Liver (tissue), 9 donors: ENCODE data around the gene ELOB. TPM values are rescaled to one million over a fixed set of nuclear protein-coding genes. Genes with fewer than 3 reads are reported as not detected.

ENCODE experiments used
- DNase-seq: peaks from one replicate; pipeline ENCODE4 v3.0.0-alpha.2; 2017; ENCODE audit warnings: low spot score
- H3K27ac ChIP-seq, 2 donors: one replicate each; pipeline ENCODE4 v1.7.0; 2013; ENCODE audit warnings: inconsistent platforms in 2 of 2, low read length in 2 of 2, control low read depth in 1 of 2, low read depth in 1 of 2, mild to moderate bottlenecking in 1 of 2
- H3K27me3 ChIP-seq, 4 donors: one replicate each; pipeline versions ENCODE4 v1.6.1 to v1.7.0; 2013; ENCODE audit warnings: low read length in 3 of 4, inconsistent platforms in 1 of 4, mild to moderate bottlenecking in 1 of 4, moderate library complexity in 1 of 4; ENCODE audit not compliant: control insufficient read depth in 4 of 4, insufficient read depth in 4 of 4
- H3K36me3 ChIP-seq, 4 donors: one replicate each; pipeline versions ENCODE4 v1.6.1 to v1.7.0; 2013; ENCODE audit warnings: low read length in 3 of 4, mild to moderate bottlenecking in 3 of 4, low read depth in 1 of 4, moderate library complexity in 1 of 4; ENCODE audit not compliant: control insufficient read depth in 4 of 4, insufficient read depth in 3 of 4
- H3K4me1 ChIP-seq, 4 donors: one replicate each; pipeline versions ENCODE4 v1.6.1 to v1.7.0; 2013; ENCODE audit warnings: low read length in 3 of 4, mild to moderate bottlenecking in 3 of 4, moderate library complexity in 1 of 4; ENCODE audit not compliant: control insufficient read depth in 4 of 4, insufficient read depth in 4 of 4
- H3K4me3 ChIP-seq, 3 donors: one replicate each; pipeline versions ENCODE4 v1.6.1 to v1.7.0; 2013; ENCODE audit warnings: low read length in 3 of 3, control low read depth in 1 of 3, low read depth in 1 of 3, mild to moderate bottlenecking in 1 of 3
- H3K9ac ChIP-seq, 2 donors: one replicate each; pipeline ENCODE4 v1.7.0; 2013; ENCODE audit warnings: low read length in 2 of 2, mild to moderate bottlenecking in 2 of 2, moderate library complexity in 2 of 2, control low read depth in 1 of 2, low read depth in 1 of 2
- H3K9me3 ChIP-seq, 4 donors: one replicate each; pipeline versions ENCODE4 v1.6.1 to v1.7.0; 2013; ENCODE audit warnings: low read length in 3 of 4; ENCODE audit not compliant: control insufficient read depth in 4 of 4
- ATF3 ChIP-seq: IDR thresholded peaks from 2 replicates; pipeline ENCODE4 v1.6.1; 2016; ENCODE audit warnings: antibody characterized with exemption
- CTCF ChIP-seq: fragments of 150-350 bp; IDR thresholded peaks from 2 replicates; pipeline ENCODE4 v1.5.1; 2017; ENCODE audit warnings: improper control_type of control experiment, low read depth, low read length; ENCODE audit not compliant: missing input control
- EGR1 ChIP-seq, 2 donors: IDR thresholded peaks; 2 replicates each; pipeline ENCODE4 v1.6.1; 2016 to 2018; ENCODE audit warnings: antibody characterized with exemption in 2 of 2, low read depth in 2 of 2
- FOXA1 ChIP-seq: IDR thresholded peaks from 2 replicates; pipeline ENCODE4 v1.6.1; 2016; ENCODE audit warnings: antibody characterized with exemption
- FOXA2 ChIP-seq: IDR thresholded peaks from 2 replicates; pipeline ENCODE4 v1.6.1; 2016; ENCODE audit warnings: antibody characterized with exemption
- GABPA ChIP-seq, 2 donors: IDR thresholded peaks in 1 of 2; conservative IDR thresholded peaks in 1 of 2; 2 replicates each; pipeline ENCODE4 v1.6.1; 2016; ENCODE audit warnings: antibody characterized with exemption in 2 of 2, mild to moderate bottlenecking in 1 of 2, moderate library complexity in 1 of 2
- HNF4A ChIP-seq, 2 donors: conservative IDR thresholded peaks; 2 replicates each; pipeline ENCODE4 v1.6.1; 2016; ENCODE audit warnings: antibody characterized with exemption in 2 of 2, mild to moderate bottlenecking in 2 of 2
- HNF4G ChIP-seq: IDR thresholded peaks from 2 replicates; pipeline ENCODE4 v1.6.1; 2016; ENCODE audit warnings: antibody characterized with exemption
- JUND ChIP-seq, 2 donors: IDR thresholded peaks; 2 replicates each; pipeline ENCODE4 v1.6.1; 2016; ENCODE audit warnings: antibody characterized with exemption in 2 of 2
- MAX ChIP-seq: IDR thresholded peaks from 2 replicates; pipeline ENCODE4 v1.6.1; 2016; ENCODE audit warnings: antibody characterized with exemption
- NR2F2 ChIP-seq: IDR thresholded peaks from 2 replicates; pipeline ENCODE4 v1.6.1; 2016; ENCODE audit warnings: antibody characterized with exemption
- RAD21 ChIP-seq, 2 donors: IDR thresholded peaks; 2 replicates each; pipeline ENCODE4 v1.6.1; 2016; ENCODE audit warnings: antibody characterized with exemption in 2 of 2, mild to moderate bottlenecking in 2 of 2
- REST ChIP-seq: IDR thresholded peaks from 2 replicates; pipeline ENCODE4 v1.6.1; 2016; ENCODE audit warnings: antibody characterized with exemption, mild to moderate bottlenecking
- RXRA ChIP-seq, 2 donors: IDR thresholded peaks; 2 replicates each; pipeline ENCODE4 v1.6.1; 2017 to 2018; ENCODE audit warnings: antibody characterized with exemption in 2 of 2, mild to moderate bottlenecking in 1 of 2
- SP1 ChIP-seq: IDR thresholded peaks from 2 replicates; pipeline ENCODE4 v1.6.1; 2018; ENCODE audit warnings: antibody characterized with exemption, mild to moderate bottlenecking
- TAF1 ChIP-seq: conservative IDR thresholded peaks from 2 replicates; pipeline ENCODE4 v1.6.1; 2016; ENCODE audit warnings: antibody characterized with exemption, mild to moderate bottlenecking
- YY1 ChIP-seq: IDR thresholded peaks from 2 replicates; pipeline ENCODE4 v1.6.1; 2016; ENCODE audit warnings: antibody characterized with exemption, mild to moderate bottlenecking
- ZBTB33 ChIP-seq: IDR thresholded peaks from 2 replicates; pipeline ENCODE4 v1.6.1; 2016; ENCODE audit warnings: antibody characterized with exemption
- WGBS: extraction: QIAGEN DNeasy Blood & Tissue Kit; methylation state at CpG from one replicate; pipeline ENCODE4 v1.1.7; 2013; 5-methylcytosine and 5-hydroxymethylcytosine counted together
- polyA plus RNA-seq, 2 donors: library from polyadenylated mRNA; stranded (reverse) in 1 of 2; unstranded in 1 of 2; fragments of 200-250 nt in 1 of 2; fragments of >200 nt in 1 of 2; fragmentation: Nextera tagmentation in 1 of 2; extraction: Ambion mirVana in 1 of 2; gene quantifications; one replicate each; pipeline versions ENCODE4 v1.2.1 to v1.2.3, GENCODE V29; 2013 to 2015
- total RNA-seq, 2 donors: library from RNA; depleted of rRNA; stranded (reverse); fragments of >200 nt; gene quantifications; one replicate each; pipeline ENCODE4 v1.2.3, GENCODE V29; 2014
- donor health status: healthy.
- donor health status: healthy.
- donor health status: healthy.
- donor health status: healthy.
- donor health status: healthy.

The ELOB gene
- total and polyA plus RNA-seq, 4 donors: 114 to 395 (median 313) TPM

GRCh38 chr16:2821487-2822157, 44.5 kb upstream of the ELOB start:
- Histone ChIP-seq H3K9ac (no peak overlapping the region), H3K27me3 (peaks cover 0 to 3% (median 0%) of the 10 kb centered on the region in 4 donors), H3K9me3 (no peaks in the 10 kb centered on the region), H3K4me3 (no peak overlapping the region), H3K36me3 (no peaks in the 10 kb centered on the region), H3K27ac (no peak overlapping the region), H3K4me1 (no peaks in the 10 kb centered on the region)
- WGBS: 76% methylated on average over 9 of the region's 9 CpGs
- DNase-seq: no peak
- TF ChIP-seq TAF1: no peak
- TF ChIP-seq RXRA (IDR thresholded peaks at IDR 0.05): no peak
- TF ChIP-seq EGR1 (IDR thresholded peaks at IDR 0.05; ENCODE audit: low read depth in 2 of 2): no peak
- no peak for TF ChIP-seq JUND (IDR thresholded peaks at IDR 0.05)
- no peak for TF ChIP-seq CTCF
- no peak for TF ChIP-seq NR2F2
- no peak for TF ChIP-seq ATF3
- TF ChIP-seq GABPA (IDR thresholded peaks at IDR 0.05 in 1 of 2, conservative IDR thresholded peaks at IDR 0.05 in 1 of 2): no peak
- TF ChIP-seq HNF4G: no peak
- no peak for TF ChIP-seq MAX
- TF ChIP-seq HNF4A (conservative IDR thresholded peaks at IDR 0.05): no peak
- no peak for TF ChIP-seq RAD21 (IDR thresholded peaks at IDR 0.05)
- no peak for TF ChIP-seq REST
- TF ChIP-seq ZBTB33: no peak
- TF ChIP-seq SP1: no peak
- TF ChIP-seq FOXA1: no peak
- TF ChIP-seq YY1: no peak
- no peak for TF ChIP-seq FOXA2
